GM23338 (cell line): ENCODE data around the gene NPHS1.

Experiments used
- EZH2 ChIP-seq: fragments of 200-600 bp; sonication (generic); IDR thresholded peaks from one replicate; pipeline ENCODE4 v1.8.0; 2017; ENCODE audit warnings: antibody characterized with exemption, mild to moderate bottlenecking, low read depth; ENCODE audit not compliant: unreplicated experiment
- POLR2AphosphoS5 ChIP-seq: IDR thresholded peaks from 2 replicates; pipeline ENCODE4 v1.6.1; 2016; ENCODE audit warnings: antibody characterized with exemption, low read depth
- ZNF114 ChIP-seq: fragments of 250-450 bp; sonication (Bioruptor Pico); IDR thresholded peaks from 2 replicates; pipeline ENCODE4 v1.5.0; 2020; ENCODE audit warnings: mild to moderate bottlenecking, moderate library complexity
- TF ChIP-seq, protein P1 (sequence below), 2 experiments: fragments of 200-600 bp in 1 of 2; sonication (generic) in 1 of 2; conservative IDR thresholded peaks; 2 replicates each; pipeline versions ENCODE4 v1.5.1 to v1.6.1; 2016 to 2017; ENCODE audit warnings: antibody characterized with exemption in 2 of 2, low read depth in 2 of 2, mild to moderate bottlenecking in 2 of 2, moderate library complexity in 1 of 2
- TF ChIP-seq, protein P2 (sequence below): IDR thresholded peaks from one replicate; pipeline ENCODE4 v1.6.1; 2018; ENCODE audit warnings: antibody characterized with exemption; ENCODE audit not compliant: unreplicated experiment

DNA sequence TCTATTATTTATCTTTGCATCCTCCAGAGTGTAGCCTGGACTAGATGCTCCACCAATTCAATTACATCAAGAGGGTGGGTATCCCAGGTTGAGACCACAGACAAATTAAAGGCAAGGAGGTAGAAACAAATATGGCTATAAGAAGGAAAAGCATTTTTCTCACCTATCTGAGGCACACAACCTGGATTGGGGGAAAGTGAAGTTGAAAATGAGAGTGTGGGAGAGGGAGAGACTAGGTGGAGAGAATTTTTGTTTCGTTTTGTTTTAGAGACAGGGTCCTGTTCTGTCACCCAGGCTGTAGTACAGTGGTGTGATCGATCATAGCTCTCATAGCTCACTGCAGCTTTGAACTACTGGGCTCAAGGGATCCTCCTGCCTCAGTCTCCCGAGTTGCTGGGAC lies 33.9 kb downstream of the NPHS1 start:
- TF ChIP-seq, protein P1, sequence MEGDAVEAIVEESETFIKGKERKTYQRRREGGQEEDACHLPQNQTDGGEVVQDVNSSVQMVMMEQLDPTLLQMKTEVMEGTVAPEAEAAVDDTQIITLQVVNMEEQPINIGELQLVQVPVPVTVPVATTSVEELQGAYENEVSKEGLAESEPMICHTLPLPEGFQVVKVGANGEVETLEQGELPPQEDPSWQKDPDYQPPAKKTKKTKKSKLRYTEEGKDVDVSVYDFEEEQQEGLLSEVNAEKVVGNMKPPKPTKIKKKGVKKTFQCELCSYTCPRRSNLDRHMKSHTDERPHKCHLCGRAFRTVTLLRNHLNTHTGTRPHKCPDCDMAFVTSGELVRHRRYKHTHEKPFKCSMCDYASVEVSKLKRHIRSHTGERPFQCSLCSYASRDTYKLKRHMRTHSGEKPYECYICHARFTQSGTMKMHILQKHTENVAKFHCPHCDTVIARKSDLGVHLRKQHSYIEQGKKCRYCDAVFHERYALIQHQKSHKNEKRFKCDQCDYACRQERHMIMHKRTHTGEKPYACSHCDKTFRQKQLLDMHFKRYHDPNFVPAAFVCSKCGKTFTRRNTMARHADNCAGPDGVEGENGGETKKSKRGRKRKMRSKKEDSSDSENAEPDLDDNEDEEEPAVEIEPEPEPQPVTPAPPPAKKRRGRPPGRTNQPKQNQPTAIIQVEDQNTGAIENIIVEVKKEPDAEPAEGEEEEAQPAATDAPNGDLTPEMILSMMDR (conservative IDR thresholded peaks at IDR 0.05; ENCODE audit: low read depth in 2 of 2), result no peak
- TF ChIP-seq POLR2AphosphoS5 (no peak), ZNF114 (CRISPR knock-in tag) (no peak), EZH2 (no peak)
- TF ChIP-seq, protein P2, sequence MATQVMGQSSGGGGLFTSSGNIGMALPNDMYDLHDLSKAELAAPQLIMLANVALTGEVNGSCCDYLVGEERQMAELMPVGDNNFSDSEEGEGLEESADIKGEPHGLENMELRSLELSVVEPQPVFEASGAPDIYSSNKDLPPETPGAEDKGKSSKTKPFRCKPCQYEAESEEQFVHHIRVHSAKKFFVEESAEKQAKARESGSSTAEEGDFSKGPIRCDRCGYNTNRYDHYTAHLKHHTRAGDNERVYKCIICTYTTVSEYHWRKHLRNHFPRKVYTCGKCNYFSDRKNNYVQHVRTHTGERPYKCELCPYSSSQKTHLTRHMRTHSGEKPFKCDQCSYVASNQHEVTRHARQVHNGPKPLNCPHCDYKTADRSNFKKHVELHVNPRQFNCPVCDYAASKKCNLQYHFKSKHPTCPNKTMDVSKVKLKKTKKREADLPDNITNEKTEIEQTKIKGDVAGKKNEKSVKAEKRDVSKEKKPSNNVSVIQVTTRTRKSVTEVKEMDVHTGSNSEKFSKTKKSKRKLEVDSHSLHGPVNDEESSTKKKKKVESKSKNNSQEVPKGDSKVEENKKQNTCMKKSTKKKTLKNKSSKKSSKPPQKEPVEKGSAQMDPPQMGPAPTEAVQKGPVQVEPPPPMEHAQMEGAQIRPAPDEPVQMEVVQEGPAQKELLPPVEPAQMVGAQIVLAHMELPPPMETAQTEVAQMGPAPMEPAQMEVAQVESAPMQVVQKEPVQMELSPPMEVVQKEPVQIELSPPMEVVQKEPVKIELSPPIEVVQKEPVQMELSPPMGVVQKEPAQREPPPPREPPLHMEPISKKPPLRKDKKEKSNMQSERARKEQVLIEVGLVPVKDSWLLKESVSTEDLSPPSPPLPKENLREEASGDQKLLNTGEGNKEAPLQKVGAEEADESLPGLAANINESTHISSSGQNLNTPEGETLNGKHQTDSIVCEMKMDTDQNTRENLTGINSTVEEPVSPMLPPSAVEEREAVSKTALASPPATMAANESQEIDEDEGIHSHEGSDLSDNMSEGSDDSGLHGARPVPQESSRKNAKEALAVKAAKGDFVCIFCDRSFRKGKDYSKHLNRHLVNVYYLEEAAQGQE, result no peak
